ENCODE measurements around the gene ESAM.

GRCh38 chr11:124751391-124751740, 10.7 kb downstream of the ESAM start:
- no peak for TF ChIP-seq POLR2AphosphoS5 (IDR thresholded peaks at IDR 0.05; ENCODE audit: borderline replicate concordance, low read depth, low read length)
- TF ChIP-seq EZH2 (IDR thresholded peaks at IDR 0.05): no peak
- TF ChIP-seq FOXP2 (optimal IDR thresholded peaks at IDR 0.05; ENCODE audit: control extremely low read depth, extremely low read length, insufficient read depth): no peak

Data from SK-N-MC (cell line).